Upper lobe of left lung (tissue), 4 donors: ENCODE results near the gene KLC1.

Experiments used
- CTCF ChIP-seq, 6 experiments: fragments of 450-650 bp in 4 of 6; fragments of 200-600 bp in 2 of 6; sonication (generic) in 2 of 6; IDR thresholded peaks; one replicate each; pipeline ENCODE4 v1.5.1; 2016 to 2019; ENCODE audit warnings: antibody characterized with exemption in 6 of 6
- EP300 ChIP-seq, 4 donors: sonication (generic); formaldehyde crosslinking; IDR thresholded peaks; one replicate each; pipeline ENCODE4 v1.5.1; 2017; ENCODE audit warnings: antibody characterized with exemption in 4 of 4, control low read depth in 2 of 4
- POLR2A ChIP-seq, 4 donors: fragments of 450-650 bp; IDR thresholded peaks; one replicate each; pipeline ENCODE4 v1.5.1; 2016 to 2017; ENCODE audit warnings: antibody characterized with exemption in 4 of 4, mild to moderate bottlenecking in 2 of 4

- TF ChIP-seq CTCF (IDR thresholded peaks at IDR 0.05) (no peak), POLR2A (IDR thresholded peaks at IDR 0.05) (no peak), EP300 (IDR thresholded peaks at IDR 0.05) (no peak)
Measured at GRCh38 chr14:103650213-103650612, 21.2 kb downstream of the KLC1 start.
